ENCODE data around the gene MTHFD2. TPM values are rescaled to one million over a fixed set of nuclear protein-coding genes. Genes with fewer than 3 reads are reported as not detected.
A peak's percentile ranks its signal among the peaks of the same experiment; 100 is the strongest.

MTHFD2 gene
- total and polyA plus RNA-seq, 5 experiments from 2014 or later = 4.8 to 38.1 (median 5.9) TPM

DNA sequence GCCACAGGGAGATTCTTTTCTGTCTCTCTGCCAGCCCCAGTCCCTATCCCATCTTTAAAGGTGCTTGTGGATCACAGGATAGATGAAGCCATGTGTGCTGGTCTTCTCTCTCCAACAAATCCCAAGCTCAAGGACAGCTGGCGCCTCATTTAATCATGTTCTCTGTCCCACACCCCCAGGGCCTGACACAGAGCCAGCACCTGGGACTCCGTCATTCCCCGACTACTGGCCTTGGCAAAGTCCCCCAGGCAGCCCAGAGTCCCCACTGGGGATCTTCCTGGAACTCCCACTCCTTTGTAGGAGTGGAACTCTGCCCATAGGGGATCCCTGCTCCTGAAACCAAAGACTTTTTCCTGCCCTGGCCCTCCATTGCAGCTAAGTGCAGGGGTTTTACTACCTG is 60.8 kb downstream of the MTHFD2 start:
- POLR2A ChIA-PET = interaction anchor here (0.6 kb wide), 1 partner anchor 17 kb away, joined by 5 read pairs; no protein-coding TSS in a partner anchor
- Mint-ChIP-seq H3K36me3 (peaks cover 0 to 23% (median 8%) of the 10 kb centered on the region in 3 donors), H3K4me1 (no peaks in the 10 kb centered on the region), H3K27me3 (no peaks in the 10 kb centered on the region), H3K4me3 (no peak overlapping the region), H3K27ac (peak overlapping the region in 1 of 10 donors; percentile 34), H3K9me3 (no peaks in the 10 kb centered on the region)
- DNase-seq (no peak), ATAC-seq (no peak)

DNA sequence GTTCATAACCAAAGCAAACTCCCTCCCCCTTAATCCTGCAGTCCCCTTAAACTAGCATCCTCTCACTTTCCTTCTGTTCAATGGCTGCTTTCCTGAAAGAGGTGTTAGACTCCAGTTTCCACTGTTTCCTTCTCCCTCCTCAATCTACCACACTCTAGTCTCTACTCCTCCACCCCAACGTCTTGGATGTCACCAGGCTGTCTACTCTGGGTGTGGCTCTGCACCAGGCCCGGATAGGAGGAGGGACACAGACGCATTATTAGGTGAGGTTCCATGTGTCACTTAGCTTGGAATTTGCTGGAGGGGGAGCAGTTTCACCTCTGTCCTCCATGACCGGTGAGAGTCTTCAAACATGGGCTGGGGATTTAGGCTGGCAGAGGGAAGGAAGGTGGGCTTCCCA is 61.3 kb downstream of the MTHFD2 start:
- H3K4me1 Mint-ChIP-seq = no peaks in the 10 kb centered on the region
- POLR2A ChIA-PET = no interaction called here
- DNase-seq (no peak), ATAC-seq (no peak)
- H3K27me3 Mint-ChIP-seq = no peaks in the 10 kb centered on the region
- no peaks in the 10 kb centered on the region for H3K9me3 Mint-ChIP-seq
- H3K36me3 Mint-ChIP-seq = peaks cover 0 to 21% (median 6%) of the 10 kb centered on the region in 3 donors
- no peak overlapping the region for H3K27ac Mint-ChIP-seq
- no peak overlapping the region for H3K4me3 Mint-ChIP-seq

DNA sequence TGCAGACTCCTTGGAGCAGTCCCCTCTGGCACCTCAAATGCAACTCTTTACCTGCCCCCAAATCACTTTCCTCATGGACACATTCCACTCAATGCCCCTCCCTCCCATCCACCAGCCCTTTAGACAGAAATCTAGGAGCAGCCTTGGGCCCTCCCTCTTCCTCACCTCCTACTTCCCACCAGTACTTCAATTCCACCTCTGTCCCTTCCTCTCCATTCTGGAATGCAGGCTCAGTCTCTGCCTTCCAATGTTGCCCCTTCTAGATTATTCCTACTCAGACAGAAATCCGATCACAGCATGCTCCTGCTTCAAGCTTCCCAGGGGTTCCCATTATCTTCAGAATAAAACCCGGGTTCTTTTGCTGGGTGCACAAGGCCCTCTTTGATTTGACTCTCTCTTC is 62.1 kb downstream of the MTHFD2 start:
- Mint-ChIP-seq H3K27me3 (no peaks in the 10 kb centered on the region), H3K9me3 (no peaks in the 10 kb centered on the region), H3K27ac (peak overlapping the region in 3 of 10 donors; percentile 8 to 76 (median 75)), H3K36me3 (peaks cover 0 to 23% (median 6%) of the 10 kb centered on the region in 3 donors), H3K4me3 (no peak overlapping the region), H3K4me1 (no peaks in the 10 kb centered on the region)
- DNase-seq (no peak), ATAC-seq (no peak)
- POLR2A ChIA-PET = no interaction called here

DNA sequence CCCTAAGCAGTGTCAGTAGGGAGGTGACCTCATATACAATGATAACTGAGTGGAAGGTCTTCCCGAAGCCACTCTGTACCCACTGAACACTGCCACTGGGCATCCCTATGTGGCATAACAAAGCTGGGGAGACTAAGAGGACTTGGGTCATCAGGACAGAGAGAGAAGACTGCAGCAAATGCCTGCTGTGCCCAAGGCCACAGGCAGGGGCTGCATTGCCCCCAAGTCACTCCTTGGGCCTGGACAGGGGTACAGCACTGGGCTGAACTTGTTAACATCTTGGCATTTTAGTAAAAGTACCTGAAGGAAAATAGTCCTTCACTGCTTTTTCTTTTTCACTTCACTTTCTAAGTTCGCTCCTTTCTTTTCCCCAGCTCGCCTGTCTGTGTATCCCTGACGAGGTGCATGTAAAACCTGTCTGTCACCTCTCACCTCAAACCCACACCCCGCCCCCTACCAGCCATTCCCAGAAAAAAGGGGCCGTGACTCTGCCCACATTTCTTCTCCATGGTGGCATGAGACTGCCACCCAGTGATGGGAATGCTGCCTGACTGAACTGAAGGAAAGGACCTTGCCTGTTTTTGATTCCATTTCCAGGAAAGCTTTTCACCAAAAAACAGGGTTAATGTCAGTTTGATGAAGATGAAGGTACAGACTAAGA is 62.9 kb downstream of the MTHFD2 start:
- Mint-ChIP-seq H3K4me3 (no peak overlapping the region), H3K9me3 (no peaks in the 10 kb centered on the region), H3K27ac (peak overlapping the region in 1 of 10 donors; percentile 8), H3K4me1 (peaks cover 0 to 3% (median 1%) of the 10 kb centered on the region in 4 donors), H3K27me3 (no peaks in the 10 kb centered on the region), H3K36me3 (peaks cover 0 to 16% (median 6%) of the 10 kb centered on the region in 3 donors)
- no peak for DNase-seq
- ATAC-seq = no peak
- POLR2A ChIA-PET = no interaction called here

DNA sequence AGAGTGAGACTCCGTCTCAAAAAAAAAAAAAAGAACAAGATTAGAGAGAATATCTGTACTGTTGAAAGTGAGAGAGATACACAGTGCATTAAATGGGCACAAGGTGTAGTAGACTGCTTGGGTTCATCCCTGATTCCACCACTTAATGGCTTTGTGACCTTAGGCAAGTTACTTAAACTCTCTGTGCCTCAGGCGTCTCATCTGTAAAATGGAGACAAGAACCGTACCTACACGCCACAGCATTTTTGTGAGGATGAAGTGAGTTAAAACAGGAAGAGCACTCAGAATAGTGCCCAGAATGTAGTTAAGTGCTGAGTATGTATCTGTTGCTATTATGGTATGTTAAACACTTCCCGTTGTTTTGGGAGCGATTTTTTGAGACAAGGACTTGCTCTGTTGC is 64.3 kb downstream of the MTHFD2 start:
- H3K27ac Mint-ChIP-seq = peak overlapping the region in 1 of 10 donors; percentile 75

DNA sequence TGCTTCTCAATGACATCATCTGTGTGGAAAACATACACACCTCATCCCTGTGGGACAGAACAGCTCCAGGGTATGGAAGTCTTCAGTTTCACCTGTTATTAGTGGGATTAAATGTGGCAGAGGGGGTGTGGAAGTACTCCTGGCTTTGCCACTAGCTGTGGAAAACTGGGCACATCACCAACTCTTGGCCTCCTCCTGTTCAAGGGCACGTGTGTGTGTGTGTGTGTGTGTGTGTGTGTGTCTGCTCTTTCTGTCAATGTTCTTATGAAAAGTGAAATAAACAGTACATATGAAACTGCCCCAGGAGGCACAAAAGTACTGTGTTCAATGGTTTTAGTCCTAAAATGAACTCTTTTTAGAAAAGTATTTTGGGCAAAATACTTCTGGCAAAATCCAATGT is 65.9 kb downstream of the MTHFD2 start:
- Mint-ChIP-seq H3K9me3 (no peaks in the 10 kb centered on the region), H3K36me3 (peaks cover 0 to 16% (median 5%) of the 10 kb centered on the region in 3 donors), H3K4me3 (no peak overlapping the region), H3K4me1 (peaks cover 2 to 12% (median 7%) of the 10 kb centered on the region in 4 donors), H3K27me3 (no peaks in the 10 kb centered on the region), H3K27ac (peak overlapping the region in 1 of 10 donors; percentile 13)
- no peak for ATAC-seq
- POLR2A ChIA-PET = interaction anchor here (0.5 kb wide), 1 partner anchor 233 kb away, joined by 3 read pairs; no protein-coding TSS in a partner anchor
- no peak for DNase-seq

More for the DNA sequence above, 64.3 kb downstream of the MTHFD2 start:
- POLR2A ChIA-PET = no interaction called here
- Mint-ChIP-seq H3K4me1 (peaks cover 2 to 11% (median 7%) of the 10 kb centered on the region in 4 donors), H3K9me3 (no peaks in the 10 kb centered on the region), H3K27me3 (no peaks in the 10 kb centered on the region), H3K4me3 (no peak overlapping the region), H3K36me3 (peaks cover 0 to 16% (median 6%) of the 10 kb centered on the region in 3 donors)
- no peak for ATAC-seq
- no peak for DNase-seq

DNA sequence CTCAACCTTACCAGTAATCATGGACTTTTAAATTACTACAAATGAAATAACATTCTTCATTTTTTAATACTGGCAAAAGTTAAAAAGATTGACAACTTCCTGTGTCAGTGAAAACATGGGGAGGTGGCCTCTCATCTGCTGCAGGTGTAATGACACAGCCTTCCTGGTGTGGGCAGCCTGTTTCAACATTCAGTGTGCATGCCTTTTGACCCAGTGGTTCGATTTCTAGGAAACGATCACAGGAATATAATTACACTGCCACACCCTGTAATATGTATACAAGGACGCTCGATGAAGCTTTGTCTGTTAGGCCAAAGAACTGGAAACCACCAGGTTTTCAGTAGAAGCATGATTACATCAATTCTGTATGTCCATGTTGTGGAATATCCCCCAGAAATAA is 68.7 kb downstream of the MTHFD2 start:
- H3K9me3 Mint-ChIP-seq = no peaks in the 10 kb centered on the region
- H3K27me3 Mint-ChIP-seq = no peaks in the 10 kb centered on the region
- peaks cover 0 to 7% (median 0%) of the 10 kb centered on the region in 3 donors for H3K36me3 Mint-ChIP-seq
- DNase-seq = peak; percentile 17 to 79 (median 55)
- peaks cover 6 to 12% (median 7%) of the 10 kb centered on the region in 4 donors for H3K4me1 Mint-ChIP-seq
- peak; percentile 100 for ATAC-seq
- peak overlapping the region; percentile 28 to 74 (median 66) for H3K4me3 Mint-ChIP-seq
- POLR2A ChIA-PET = no interaction called here
- H3K27ac Mint-ChIP-seq = peak overlapping the region; percentile 43 to 93 (median 68)

Other genes starting within 250 kb of the MTHFD2 start
- gene TET3, start 213.7 kb upstream of the MTHFD2 start, total RNA-seq = 10 to 100 TPM; 30.1 to 30.5 TPM
- gene TET3, start 213.7 kb upstream of the MTHFD2 start, polyA plus RNA-seq = 1 to 10 TPM in 1 of 3 donors, under 1 TPM in 2; 0.46 to 1.0 (median 0.61) TPM
- 10 to 100 TPM; 13.3 to 13.5 TPM for gene BOLA3, start 50.7 kb upstream of the MTHFD2 start, total RNA-seq
- gene BOLA3, start 50.7 kb upstream of the MTHFD2 start, polyA plus RNA-seq = 10 to 100 TPM; 59.9 to 78.5 (median 68.3) TPM
- 100 to 1,000 TPM; 137 to 160 TPM for gene MOB1A, start 19.7 kb upstream of the MTHFD2 start, total RNA-seq
- 100 to 1,000 TPM; 111 to 152 (median 145) TPM for gene MOB1A, start 19.7 kb upstream of the MTHFD2 start, polyA plus RNA-seq
- gene SLC4A5, start 144.8 kb downstream of the MTHFD2 start, total RNA-seq = 10 to 100 TPM; 12.7 to 15.1 TPM
- gene SLC4A5, start 144.8 kb downstream of the MTHFD2 start, polyA plus RNA-seq = 1 to 10 TPM in 2 of 3 donors, under 1 TPM in 1; 0.46 to 1.5 (median 1.5) TPM
- gene DCTN1, start 181.7 kb downstream of the MTHFD2 start, total RNA-seq = 100 to 1,000 TPM in 1 of 2 experiments, 10 to 100 TPM in 1; 97.5 to 108 TPM
- 10 to 100 TPM; 55.0 to 80.1 (median 68.7) TPM for gene DCTN1, start 181.7 kb downstream of the MTHFD2 start, polyA plus RNA-seq
- gene C2orf81, start 223.0 kb downstream of the MTHFD2 start, total RNA-seq = 1 to 10 TPM; 7.5 to 9.8 TPM
- 1 to 10 TPM; 3.2 to 5.3 (median 3.3) TPM for gene C2orf81, start 223.0 kb downstream of the MTHFD2 start, polyA plus RNA-seq
- 10 to 100 TPM; 28.9 to 31.1 TPM for gene WDR54, start 223.1 kb downstream of the MTHFD2 start, total RNA-seq
- gene WDR54, start 223.1 kb downstream of the MTHFD2 start, polyA plus RNA-seq = 10 to 100 TPM; 43.9 to 65.1 (median 61.7) TPM
- gene RTKN, start 243.3 kb downstream of the MTHFD2 start, total RNA-seq = under 1 TPM in 1 of 2 experiments, not detected in 1; 0.47 TPM
- gene RTKN, start 243.3 kb downstream of the MTHFD2 start, polyA plus RNA-seq = under 1 TPM; 0.09 to 0.54 (median 0.30) TPM

Measured in naive thymus-derived CD8-positive, alpha-beta T cell (primary cell).